Measurements from ENCODE around the gene ENKD1. TPM values are rescaled to one million over a fixed set of nuclear protein-coding genes. Genes with fewer than 3 reads are reported as not detected.

The ENKD1 gene, protein sequence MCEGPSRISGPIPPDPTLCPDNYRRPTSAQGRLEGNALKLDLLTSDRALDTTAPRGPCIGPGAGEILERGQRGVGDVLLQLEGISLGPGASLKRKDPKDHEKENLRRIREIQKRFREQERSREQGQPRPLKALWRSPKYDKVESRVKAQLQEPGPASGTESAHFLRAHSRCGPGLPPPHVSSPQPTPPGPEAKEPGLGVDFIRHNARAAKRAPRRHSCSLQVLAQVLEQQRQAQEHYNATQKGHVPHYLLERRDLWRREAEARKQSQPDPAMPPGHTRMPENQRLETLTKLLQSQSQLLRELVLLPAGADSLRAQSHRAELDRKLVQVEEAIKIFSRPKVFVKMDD
- total RNA-seq (2021), result 10.3 to 11.9 TPM (median 11.7 TPM) in 3 replicates
- Bru-seq, nascent RNA, result percentile 48 among the genes with signal in this experiment
- long read RNA-seq, experiment 1, transcript ENKD1-201 (7 exons, 1,579 nt), result major isoform, 11 of 23 reads
- long read RNA-seq, experiment 1, partial matches to known transcripts, result 3 of 23 reads
- long read RNA-seq, experiment 1, other reads (novel, unspliced or antisense), result 9 of 23 reads
- long read RNA-seq, experiment 2, transcript ENKD1-201 (7 exons, 1,579 nt), result major isoform, 5 of 11 reads
- long read RNA-seq, experiment 2, partial matches to known transcripts, result 0 of 11 reads
- long read RNA-seq, experiment 2, other reads (novel, unspliced or antisense), result 4 of 11 reads
- long read RNA-seq, experiment 3, partial matches to known transcripts, result 2 of 5 reads
- long read RNA-seq, experiment 3, other reads (novel, unspliced or antisense), result 2 of 5 reads

DNA sequence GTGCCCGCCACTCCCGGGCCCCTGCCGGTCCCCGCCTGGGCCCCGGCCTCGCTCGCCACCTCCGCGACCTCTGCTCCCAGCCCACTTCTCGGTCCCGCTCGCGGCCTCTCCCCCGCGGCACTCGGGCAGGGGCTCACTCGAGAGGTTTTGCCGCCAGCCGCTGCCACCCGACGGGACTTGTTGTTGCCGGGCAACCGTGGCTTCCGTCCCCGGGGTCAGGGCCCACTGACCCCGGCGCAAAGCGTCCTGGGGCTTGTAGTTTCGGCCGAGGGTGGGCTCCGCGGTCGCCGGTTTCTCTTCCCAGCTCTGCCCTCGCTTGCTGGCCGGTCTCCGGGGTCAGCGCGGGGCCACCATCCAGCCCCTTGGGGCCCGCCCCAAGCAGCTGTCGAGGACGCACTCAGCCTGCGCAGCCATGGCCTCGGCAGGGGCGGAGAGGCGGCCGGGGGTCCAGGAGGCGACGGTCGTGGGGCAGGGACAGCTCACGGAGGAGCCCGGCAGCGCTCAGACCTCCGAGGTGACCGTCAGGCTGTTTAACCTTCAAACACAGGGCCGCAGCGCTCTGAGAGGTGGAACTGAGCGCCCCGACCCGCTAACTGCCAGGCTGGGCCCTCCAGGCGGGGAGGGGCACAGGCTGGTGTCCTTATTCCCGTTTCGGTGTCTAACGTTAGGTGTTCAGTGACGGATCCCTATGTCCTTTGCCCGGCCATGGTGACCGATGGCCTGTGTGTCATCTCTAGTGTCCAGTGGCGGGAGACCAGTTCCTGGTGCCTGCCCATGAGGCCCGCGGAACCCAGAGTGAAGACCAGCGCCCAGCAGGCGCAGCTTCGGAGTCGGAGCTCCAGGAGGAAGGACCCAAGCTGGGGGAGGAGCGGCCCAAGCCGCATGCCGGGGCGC, at the start of gene ENKD1, which contains the start of gene C16orf86:
TSS of gene ENKD1 (minus strand) at position 192 of the 894 bp plus-strand sequence. CDS start 308 bp downstream, outside the sequence.
TSS of gene C16orf86 (plus strand) at position 256 of the 894 bp plus-strand sequence. CDS start at position 413, 157 bp downstream.
- POLR2A ChIA-PET, result interaction anchor here (0.9 kb wide), 1 partner anchor 17 kb away, joined by 3 read pairs; no protein-coding TSS in a partner anchor
- ATAC-seq, result peak; percentile 63
- CTCF ChIA-PET, result interaction anchor here (0.6 to 10.3 kb wide), 26 partner anchors 14 to 1853 kb away, joined by 3 to 137 read pairs (median 4); partner anchors contain the start of genes ATP6V0D1, CARMIL2, CTCF and GFOD2
- no peaks in the 10 kb centered on the region for H3K36me3 Mint-ChIP-seq
- H3K9me3 Mint-ChIP-seq, result no peaks in the 10 kb centered on the region
- peaks cover 13% of the 10 kb centered on the region for H3K4me1 Mint-ChIP-seq
- H3K27ac Mint-ChIP-seq, result no peak within 1 kb of the TSS
- TF ChIP-seq, protein P1, sequence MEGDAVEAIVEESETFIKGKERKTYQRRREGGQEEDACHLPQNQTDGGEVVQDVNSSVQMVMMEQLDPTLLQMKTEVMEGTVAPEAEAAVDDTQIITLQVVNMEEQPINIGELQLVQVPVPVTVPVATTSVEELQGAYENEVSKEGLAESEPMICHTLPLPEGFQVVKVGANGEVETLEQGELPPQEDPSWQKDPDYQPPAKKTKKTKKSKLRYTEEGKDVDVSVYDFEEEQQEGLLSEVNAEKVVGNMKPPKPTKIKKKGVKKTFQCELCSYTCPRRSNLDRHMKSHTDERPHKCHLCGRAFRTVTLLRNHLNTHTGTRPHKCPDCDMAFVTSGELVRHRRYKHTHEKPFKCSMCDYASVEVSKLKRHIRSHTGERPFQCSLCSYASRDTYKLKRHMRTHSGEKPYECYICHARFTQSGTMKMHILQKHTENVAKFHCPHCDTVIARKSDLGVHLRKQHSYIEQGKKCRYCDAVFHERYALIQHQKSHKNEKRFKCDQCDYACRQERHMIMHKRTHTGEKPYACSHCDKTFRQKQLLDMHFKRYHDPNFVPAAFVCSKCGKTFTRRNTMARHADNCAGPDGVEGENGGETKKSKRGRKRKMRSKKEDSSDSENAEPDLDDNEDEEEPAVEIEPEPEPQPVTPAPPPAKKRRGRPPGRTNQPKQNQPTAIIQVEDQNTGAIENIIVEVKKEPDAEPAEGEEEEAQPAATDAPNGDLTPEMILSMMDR (IDR thresholded peaks at IDR 0.05), result 0 out of 2 replicates have a peak, but pooled peaks have one; percentile 9
- no peak for TF ChIP-seq NR1H2 (CRISPR knock-in tag; IDR thresholded peaks at IDR 0.05)
- TF ChIP-seq ZBTB21 (CRISPR knock-in tag; IDR thresholded peaks at IDR 0.05; ENCODE audit: borderline replicate concordance), result no peak
- TF ChIP-seq, protein P2, sequence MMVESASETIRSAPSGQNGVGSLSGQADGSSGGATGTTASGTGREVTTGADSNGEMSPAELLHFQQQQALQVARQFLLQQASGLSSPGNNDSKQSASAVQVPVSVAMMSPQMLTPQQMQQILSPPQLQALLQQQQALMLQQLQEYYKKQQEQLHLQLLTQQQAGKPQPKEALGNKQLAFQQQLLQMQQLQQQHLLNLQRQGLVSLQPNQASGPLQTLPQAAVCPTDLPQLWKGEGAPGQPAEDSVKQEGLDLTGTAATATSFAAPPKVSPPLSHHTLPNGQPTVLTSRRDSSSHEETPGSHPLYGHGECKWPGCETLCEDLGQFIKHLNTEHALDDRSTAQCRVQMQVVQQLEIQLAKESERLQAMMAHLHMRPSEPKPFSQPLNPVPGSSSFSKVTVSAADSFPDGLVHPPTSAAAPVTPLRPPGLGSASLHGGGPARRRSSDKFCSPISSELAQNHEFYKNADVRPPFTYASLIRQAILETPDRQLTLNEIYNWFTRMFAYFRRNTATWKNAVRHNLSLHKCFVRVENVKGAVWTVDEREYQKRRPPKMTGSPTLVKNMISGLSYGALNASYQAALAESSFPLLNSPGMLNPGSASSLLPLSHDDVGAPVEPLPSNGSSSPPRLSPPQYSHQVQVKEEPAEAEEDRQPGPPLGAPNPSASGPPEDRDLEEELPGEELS (CRISPR knock-in tag; IDR thresholded peaks at IDR 0.05), result peak; percentile 46; the same call in 1 of the 2 replicates
- TF ChIP-seq, protein P3, sequence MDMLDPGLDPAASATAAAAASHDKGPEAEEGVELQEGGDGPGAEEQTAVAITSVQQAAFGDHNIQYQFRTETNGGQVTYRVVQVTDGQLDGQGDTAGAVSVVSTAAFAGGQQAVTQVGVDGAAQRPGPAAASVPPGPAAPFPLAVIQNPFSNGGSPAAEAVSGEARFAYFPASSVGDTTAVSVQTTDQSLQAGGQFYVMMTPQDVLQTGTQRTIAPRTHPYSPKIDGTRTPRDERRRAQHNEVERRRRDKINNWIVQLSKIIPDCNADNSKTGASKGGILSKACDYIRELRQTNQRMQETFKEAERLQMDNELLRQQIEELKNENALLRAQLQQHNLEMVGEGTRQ (CRISPR knock-in tag; IDR thresholded peaks at IDR 0.05), result peak; percentile 55
- TF ChIP-seq, protein P4, sequence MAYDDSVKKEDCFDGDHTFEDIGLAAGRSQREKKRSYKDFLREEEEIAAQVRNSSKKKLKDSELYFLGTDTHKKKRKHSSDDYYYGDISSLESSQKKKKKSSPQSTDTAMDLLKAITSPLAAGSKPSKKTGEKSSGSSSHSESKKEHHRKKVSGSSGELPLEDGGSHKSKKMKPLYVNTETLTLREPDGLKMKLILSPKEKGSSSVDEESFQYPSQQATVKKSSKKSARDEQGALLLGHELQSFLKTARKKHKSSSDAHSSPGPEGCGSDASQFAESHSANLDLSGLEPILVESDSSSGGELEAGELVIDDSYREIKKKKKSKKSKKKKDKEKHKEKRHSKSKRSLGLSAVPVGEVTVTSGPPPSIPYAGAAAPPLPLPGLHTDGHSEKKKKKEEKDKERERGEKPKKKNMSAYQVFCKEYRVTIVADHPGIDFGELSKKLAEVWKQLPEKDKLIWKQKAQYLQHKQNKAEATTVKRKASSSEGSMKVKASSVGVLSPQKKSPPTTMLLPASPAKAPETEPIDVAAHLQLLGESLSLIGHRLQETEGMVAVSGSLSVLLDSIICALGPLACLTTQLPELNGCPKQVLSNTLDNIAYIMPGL (CRISPR knock-in tag; IDR thresholded peaks at IDR 0.05), result peak; percentile 43; the same call in 1 of the 2 replicates
- no peak for TF ChIP-seq ZNF396 (CRISPR knock-in tag; IDR thresholded peaks at IDR 0.05; ENCODE audit: borderline replicate concordance)
- TF ChIP-seq GABPB1 (CRISPR knock-in tag; IDR thresholded peaks at IDR 0.05), result peak; percentile 23; the same call in 1 of the 2 replicates
- TF ChIP-seq SMAD4 (CRISPR knock-in tag; IDR thresholded peaks at IDR 0.05), result no peak
- TF ChIP-seq, protein P5, sequence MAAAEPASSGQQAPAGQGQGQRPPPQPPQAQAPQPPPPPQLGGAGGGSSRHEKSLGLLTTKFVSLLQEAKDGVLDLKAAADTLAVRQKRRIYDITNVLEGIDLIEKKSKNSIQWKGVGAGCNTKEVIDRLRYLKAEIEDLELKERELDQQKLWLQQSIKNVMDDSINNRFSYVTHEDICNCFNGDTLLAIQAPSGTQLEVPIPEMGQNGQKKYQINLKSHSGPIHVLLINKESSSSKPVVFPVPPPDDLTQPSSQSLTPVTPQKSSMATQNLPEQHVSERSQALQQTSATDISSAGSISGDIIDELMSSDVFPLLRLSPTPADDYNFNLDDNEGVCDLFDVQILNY (CRISPR knock-in tag; IDR thresholded peaks at IDR 0.05), result 0 out of 2 replicates have a peak, but pooled peaks have one; percentile 10
- TF ChIP-seq, protein P6, sequence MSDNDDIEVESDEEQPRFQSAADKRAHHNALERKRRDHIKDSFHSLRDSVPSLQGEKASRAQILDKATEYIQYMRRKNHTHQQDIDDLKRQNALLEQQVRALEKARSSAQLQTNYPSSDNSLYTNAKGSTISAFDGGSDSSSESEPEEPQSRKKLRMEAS (CRISPR knock-in tag; IDR thresholded peaks at IDR 0.05), result 0 out of 2 replicates have a peak, but pooled peaks have one; percentile 15
- TF ChIP-seq SMAD3 (CRISPR knock-in tag; IDR thresholded peaks at IDR 0.05; ENCODE audit: borderline replicate concordance), result no peak
- peak; percentile 96 for TF ChIP-seq NR2C2 (CRISPR knock-in tag; IDR thresholded peaks at IDR 0.05)
- H3K27me3 Mint-ChIP-seq (ENCODE audit: low read depth), result peaks cover 6% of the 10 kb centered on the region
- DNase-seq (ENCODE audit: low spot score), result peak; percentile 87
- peak within 1 kb of the TSS; percentile 84 for H3K4me3 Mint-ChIP-seq

Measured in WTC11 (cell line).